NT2/D1 (cell line): Measurements from ENCODE around the gene TEDC1.

Experiments
- DNase-seq: peaks from one replicate; pipeline ENCODE4 v3.0.0-alpha.2; 2011; ENCODE audit warnings: low read depth, low spot score
- H3K27me3 ChIP-seq: 2 replicates; pipeline ENCODE4 v1.6.0; 2011; ENCODE audit warnings: mild to moderate bottlenecking; ENCODE audit not compliant: insufficient read length, insufficient read depth
- H3K36me3 ChIP-seq: 2 replicates; pipeline ENCODE4 v1.6.1; 2011; ENCODE audit warnings: mild to moderate bottlenecking, low read length, mixed read lengths; ENCODE audit not compliant: insufficient read depth, insufficient read length
- H3K4me1 ChIP-seq: 2 replicates; pipeline ENCODE4 v1.5.1; 2011; ENCODE audit not compliant: insufficient read depth, insufficient read length
- H3K4me3 ChIP-seq: 2 replicates; pipeline ENCODE4 v1.5.1; 2011; ENCODE audit warnings: low read depth; ENCODE audit not compliant: insufficient read length
- H3K9ac ChIP-seq: 2 replicates; pipeline ENCODE4 v1.6.0; 2011; ENCODE audit warnings: low read depth; ENCODE audit not compliant: insufficient read length
- H3K9me3 ChIP-seq: 2 replicates; pipeline ENCODE4 v1.5.1; 2011; ENCODE audit warnings: mild to moderate bottlenecking, low read length; ENCODE audit not compliant: insufficient read depth
- SUZ12 ChIP-seq: IDR thresholded peaks from 2 replicates; pipeline ENCODE4 v1.6.1; 2011; ENCODE audit not compliant: insufficient read length, insufficient read depth; ENCODE audit errors: extremely low read depth
- YY1 ChIP-seq: IDR thresholded peaks from 2 replicates; pipeline ENCODE4 v1.6.1; 2011; ENCODE audit not compliant: insufficient read length, insufficient read depth
- ZNF274 ChIP-seq: IDR thresholded peaks from 2 replicates; pipeline ENCODE4 v1.6.1; 2011; ENCODE audit warnings: mild to moderate bottlenecking, low read depth, low read length

Gene TEDC1

GRCh38 chr14:105525326-105525725, 34.3 kb downstream of the TEDC1 start:
- TF ChIP-seq YY1 (no peak), ZNF274 (no peak), SUZ12 (no peak)
- Histone ChIP-seq H3K27me3 (peaks cover 23% of the 10 kb centered on the region), H3K9me3 (peaks cover 5% of the 10 kb centered on the region; the same call in 1 of the 2 replicates), H3K4me3 (peak overlapping the region; percentile 40), H3K4me1 (peaks cover 3% of the 10 kb centered on the region), H3K9ac (no peak overlapping the region), H3K36me3 (no peaks in the 10 kb centered on the region)
- DNase-seq, result no peak

GRCh38 chr14:105525861-105526775, 35.1 kb downstream of the TEDC1 start, which contains the start of gene TMEM121:
TSS of gene TMEM121 (plus strand) at chr14:105526583. CDS start at chr14:105528835, 2,252 bp downstream.
- peaks cover 3% of the 10 kb centered on the region for H3K4me1 ChIP-seq
- H3K9me3 ChIP-seq, result peaks cover 5% of the 10 kb centered on the region; the same call in 1 of the 2 replicates
- H3K36me3 ChIP-seq, result no peaks in the 10 kb centered on the region
- H3K9ac ChIP-seq, result peak within 1 kb of the TSS; percentile 74
- no peak for DNase-seq
- no peak for TF ChIP-seq YY1
- no peak for TF ChIP-seq ZNF274
- no peak for TF ChIP-seq SUZ12
- peaks cover 23% of the 10 kb centered on the region for H3K27me3 ChIP-seq
- H3K4me3 ChIP-seq, result peak within 1 kb of the TSS; percentile 40

GRCh38 chr14:105526776-105527380, 35.8 kb downstream of the TEDC1 start:
- H3K36me3 ChIP-seq, result no peaks in the 10 kb centered on the region
- TF ChIP-seq ZNF274 (no peak), SUZ12 (no peak)
- peaks cover 3% of the 10 kb centered on the region for H3K4me1 ChIP-seq
- H3K9ac ChIP-seq, result peak overlapping the region; percentile 74
- H3K4me3 ChIP-seq, result peak overlapping the region; percentile 38
- peaks cover 23% of the 10 kb centered on the region for H3K27me3 ChIP-seq
- no peak for DNase-seq
- H3K9me3 ChIP-seq, result peaks cover 5% of the 10 kb centered on the region; the same call in 1 of the 2 replicates

- DNase-seq, result no peak
- Histone ChIP-seq H3K4me3 (peak overlapping the region; percentile 38), H3K9ac (peak overlapping the region; percentile 76), H3K36me3 (no peaks in the 10 kb centered on the region), H3K27me3 (peaks cover 23% of the 10 kb centered on the region), H3K4me1 (peaks cover 5% of the 10 kb centered on the region), H3K9me3 (peaks cover 5% of the 10 kb centered on the region; the same call in 1 of the 2 replicates)
- TF ChIP-seq YY1 (no peak), SUZ12 (no peak), ZNF274 (no peak)
These were observed 36.4 kb downstream of the TEDC1 start for GRCh38 chr14:105527381-105527825.

- Histone ChIP-seq H3K9ac (peak overlapping the region; percentile 76), H3K4me3 (peak overlapping the region; percentile 27), H3K9me3 (peaks cover 5% of the 10 kb centered on the region; the same call in 1 of the 2 replicates), H3K27me3 (peaks cover 23% of the 10 kb centered on the region), H3K4me1 (peaks cover 9% of the 10 kb centered on the region), H3K36me3 (no peaks in the 10 kb centered on the region)
- peak; percentile 33 for DNase-seq
- no peak for TF ChIP-seq YY1
- no peak for TF ChIP-seq SUZ12
- no peak for TF ChIP-seq ZNF274
These were observed 37.0 kb downstream of the TEDC1 start for GRCh38 chr14:105527826-105528585.

- H3K4me3 ChIP-seq, result no peak overlapping the region
- TF ChIP-seq SUZ12, result no peak
- no peak for TF ChIP-seq YY1
- TF ChIP-seq ZNF274, result no peak
- H3K4me1 ChIP-seq, result peaks cover 9% of the 10 kb centered on the region
- DNase-seq, result no peak
- H3K9ac ChIP-seq, result no peak overlapping the region
- peaks cover 23% of the 10 kb centered on the region for H3K27me3 ChIP-seq
- H3K9me3 ChIP-seq, result peaks cover 5% of the 10 kb centered on the region; the same call in 1 of the 2 replicates
- no peaks in the 10 kb centered on the region for H3K36me3 ChIP-seq
These were observed 37.7 kb downstream of the TEDC1 start for GRCh38 chr14:105528586-105529318.
